Kidney epithelial cell (primary cell): ENCODE data around the gene POU4F3. TPM values are rescaled to one million over a fixed set of nuclear protein-coding genes. Genes with fewer than 3 reads are reported as not detected.

Experiments
- DNase-seq: peaks from one replicate; pipeline ENCODE4 v3.0.0-alpha.2; 2010; ENCODE audit warnings: low read depth
- H3K27me3 ChIP-seq: 2 replicates; pipeline ENCODE4 v1.6.0; 2011; ENCODE audit warnings: low read length; ENCODE audit not compliant: control insufficient read depth, insufficient read depth
- H3K36me3 ChIP-seq: 2 replicates; pipeline ENCODE4 v1.5.1; 2011; ENCODE audit warnings: low read length; ENCODE audit not compliant: control insufficient read depth, insufficient read depth
- H3K4me3 ChIP-seq: 2 replicates; pipeline ENCODE4 v1.5.1; 2011; ENCODE audit warnings: low read depth, mild to moderate bottlenecking, control low read depth, low read length
- total RNA-seq: library from RNA; depleted of rRNA; stranded (reverse); fragments of >200 nt; gene quantifications from 2 replicates; pipeline ENCODE4 v1.2.3, GENCODE V29; 2015
- TF ChIP-seq, protein P1 (sequence below): IDR thresholded peaks from 2 replicates; pipeline ENCODE4 v1.5.1; 2011; ENCODE audit warnings: mild to moderate bottlenecking, moderate library complexity, low read length, control low read depth, inconsistent platforms; ENCODE audit not compliant: insufficient read depth, poor library complexity, severe bottlenecking

Gene POU4F3
- total RNA-seq, 1 donor from 2014 or later, result not detected

DNA sequence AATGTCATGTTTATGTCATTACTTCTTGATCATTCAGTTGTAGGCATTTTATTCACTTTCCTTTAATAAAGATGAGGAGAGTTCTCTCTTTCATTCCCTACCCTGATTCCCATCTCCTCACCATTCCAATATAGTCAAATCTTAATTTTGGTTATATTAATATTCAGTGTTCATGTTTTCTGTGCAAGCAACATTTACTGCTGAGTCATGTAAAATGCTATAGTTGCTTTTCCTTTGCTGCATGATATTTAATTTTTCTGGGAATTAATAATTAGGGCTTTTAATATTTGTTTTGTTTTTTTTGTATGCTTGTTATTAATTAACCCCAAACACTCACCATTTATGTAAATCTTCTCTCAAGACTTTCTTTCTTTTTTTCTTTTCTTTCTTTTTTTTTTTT is 18.5 kb downstream of the POU4F3 start:
- Histone ChIP-seq H3K36me3 (no peaks in the 10 kb centered on the region), H3K27me3 (peaks cover 4% of the 10 kb centered on the region), H3K4me3 (no peak overlapping the region)
- DNase-seq, result no peak
- TF ChIP-seq, protein P1, sequence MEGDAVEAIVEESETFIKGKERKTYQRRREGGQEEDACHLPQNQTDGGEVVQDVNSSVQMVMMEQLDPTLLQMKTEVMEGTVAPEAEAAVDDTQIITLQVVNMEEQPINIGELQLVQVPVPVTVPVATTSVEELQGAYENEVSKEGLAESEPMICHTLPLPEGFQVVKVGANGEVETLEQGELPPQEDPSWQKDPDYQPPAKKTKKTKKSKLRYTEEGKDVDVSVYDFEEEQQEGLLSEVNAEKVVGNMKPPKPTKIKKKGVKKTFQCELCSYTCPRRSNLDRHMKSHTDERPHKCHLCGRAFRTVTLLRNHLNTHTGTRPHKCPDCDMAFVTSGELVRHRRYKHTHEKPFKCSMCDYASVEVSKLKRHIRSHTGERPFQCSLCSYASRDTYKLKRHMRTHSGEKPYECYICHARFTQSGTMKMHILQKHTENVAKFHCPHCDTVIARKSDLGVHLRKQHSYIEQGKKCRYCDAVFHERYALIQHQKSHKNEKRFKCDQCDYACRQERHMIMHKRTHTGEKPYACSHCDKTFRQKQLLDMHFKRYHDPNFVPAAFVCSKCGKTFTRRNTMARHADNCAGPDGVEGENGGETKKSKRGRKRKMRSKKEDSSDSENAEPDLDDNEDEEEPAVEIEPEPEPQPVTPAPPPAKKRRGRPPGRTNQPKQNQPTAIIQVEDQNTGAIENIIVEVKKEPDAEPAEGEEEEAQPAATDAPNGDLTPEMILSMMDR, result no peak

DNA sequence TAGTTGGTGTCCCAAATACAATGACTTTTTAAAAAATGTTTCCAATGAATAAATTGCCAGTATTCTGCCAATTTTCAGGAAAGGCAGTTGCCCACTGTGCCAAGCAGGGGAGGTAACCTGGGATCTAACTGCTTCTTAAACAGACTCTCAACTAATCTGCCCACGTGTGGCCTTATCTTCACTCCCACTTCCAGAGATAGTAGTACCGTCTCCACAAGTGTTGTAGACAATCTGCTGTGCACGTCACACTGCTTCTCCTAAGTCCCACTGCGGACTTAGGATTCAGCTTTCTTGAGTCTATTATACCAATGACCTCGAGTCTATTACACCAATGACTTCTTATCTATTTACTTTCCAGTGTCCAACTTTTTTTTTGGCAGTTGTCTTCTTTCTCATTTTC is 21.2 kb downstream of the POU4F3 start:
- H3K36me3 ChIP-seq, result no peaks in the 10 kb centered on the region
- TF ChIP-seq, protein P1, result no peak
- DNase-seq, result no peak
- H3K4me3 ChIP-seq, result no peak overlapping the region
- peaks cover 4% of the 10 kb centered on the region for H3K27me3 ChIP-seq

DNA sequence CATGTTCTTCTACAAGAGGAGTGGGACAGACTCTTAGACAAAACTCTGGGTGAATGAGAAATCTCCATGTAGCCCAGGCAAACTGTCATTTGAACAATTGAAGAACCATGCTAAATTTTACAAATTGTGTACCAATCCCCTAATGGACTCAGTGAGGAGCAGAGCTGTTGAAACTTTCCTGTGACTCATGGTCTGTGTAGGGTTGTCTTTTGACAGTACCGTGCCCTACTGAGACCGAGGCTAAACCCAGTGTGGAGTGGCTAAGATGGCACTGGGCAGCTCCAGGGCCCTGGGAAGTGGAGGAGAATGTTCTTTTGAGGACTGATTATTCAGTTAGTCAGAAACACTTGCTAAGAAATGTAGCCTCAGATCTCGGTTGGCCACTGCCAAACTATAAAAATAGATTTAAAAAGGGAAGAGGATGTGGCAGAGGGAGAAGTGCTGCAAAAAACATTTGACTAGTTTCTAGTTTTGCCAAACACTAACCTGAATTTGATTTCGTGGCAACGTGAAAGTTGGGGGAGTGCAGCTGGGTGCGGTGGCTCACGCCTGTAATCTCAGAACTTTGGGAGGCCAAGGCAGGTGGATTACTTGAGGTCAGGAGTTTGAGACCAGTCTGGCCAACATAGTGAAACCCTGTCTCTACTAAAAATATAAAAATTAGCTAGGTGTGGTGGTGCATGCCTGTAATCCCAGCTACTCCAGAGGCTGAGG is 24.7 kb downstream of the POU4F3 start:
- no peaks in the 10 kb centered on the region for H3K36me3 ChIP-seq
- TF ChIP-seq, protein P1, result no peak
- H3K4me3 ChIP-seq, result no peak overlapping the region
- no peak for DNase-seq
- H3K27me3 ChIP-seq, result peaks cover 2% of the 10 kb centered on the region

DNA sequence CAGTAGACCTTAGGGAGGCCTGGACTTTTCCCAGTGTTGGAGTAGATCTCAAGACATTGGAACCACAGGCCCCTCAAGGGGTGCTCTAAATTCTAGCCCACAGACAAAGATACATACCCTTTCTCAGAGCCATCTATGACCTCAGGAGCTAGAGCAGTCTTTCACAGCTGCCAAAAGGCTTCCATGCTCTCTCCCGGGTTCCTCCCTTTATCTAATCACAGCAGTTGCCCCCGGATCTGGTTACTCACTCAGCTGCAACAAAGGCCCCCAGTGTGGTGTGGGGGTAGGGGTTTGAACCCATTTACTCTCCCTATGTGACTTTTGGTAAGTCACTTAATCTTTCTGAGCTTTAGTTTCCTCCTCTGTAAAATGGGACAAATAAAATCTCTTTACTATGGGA is 27.0 kb downstream of the POU4F3 start:
- TF ChIP-seq, protein P1, result no peak
- no peak for DNase-seq
- H3K4me3 ChIP-seq, result no peak overlapping the region
- H3K27me3 ChIP-seq, result no peaks in the 10 kb centered on the region
- no peaks in the 10 kb centered on the region for H3K36me3 ChIP-seq

DNA sequence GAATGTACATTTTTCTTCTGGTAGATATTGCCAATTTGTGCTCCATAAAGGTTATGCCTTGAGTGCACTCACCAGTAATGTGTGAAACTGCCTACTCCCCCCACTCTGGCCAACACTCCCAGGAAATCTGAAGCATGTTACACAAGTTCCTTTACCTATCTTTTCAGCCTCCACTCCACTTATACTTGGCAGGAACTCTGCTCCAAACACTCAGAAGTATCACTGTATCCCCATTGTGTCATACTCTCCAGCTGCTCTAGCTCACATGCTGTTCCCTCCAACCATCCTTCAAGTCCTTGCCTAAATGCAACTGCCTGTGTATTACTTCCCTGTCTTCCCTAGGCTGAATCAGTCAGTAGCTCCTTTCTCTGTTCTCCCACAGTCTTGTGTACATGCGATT is 28.3 kb downstream of the POU4F3 start:
- DNase-seq, result no peak
- Histone ChIP-seq H3K36me3 (no peaks in the 10 kb centered on the region), H3K4me3 (no peak overlapping the region), H3K27me3 (no peaks in the 10 kb centered on the region)
- TF ChIP-seq, protein P1, result no peak

DNA sequence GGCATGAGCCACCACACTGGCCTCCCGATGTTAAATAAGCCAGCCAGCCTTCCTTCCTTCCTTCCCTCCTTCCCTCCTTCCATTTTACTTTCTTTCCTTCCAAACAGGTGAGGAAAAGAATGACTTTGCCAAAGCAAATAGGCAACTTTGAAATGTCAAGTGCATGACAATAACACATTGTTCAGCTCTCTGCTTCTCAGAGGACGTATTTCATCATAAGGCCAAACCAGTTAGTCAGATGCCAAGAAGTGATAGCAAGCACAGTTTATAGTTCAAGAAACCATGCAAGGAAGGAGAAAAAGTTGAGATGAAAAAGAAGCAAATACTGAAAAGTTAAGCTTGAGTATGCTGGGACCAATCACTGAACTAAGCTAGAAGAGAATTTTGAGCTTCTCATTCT is 29.5 kb downstream of the POU4F3 start:
- TF ChIP-seq, protein P1, result no peak

More for the DNA sequence above, 29.5 kb downstream of the POU4F3 start:
- Histone ChIP-seq H3K36me3 (no peaks in the 10 kb centered on the region), H3K4me3 (no peak overlapping the region), H3K27me3 (no peaks in the 10 kb centered on the region)
- no peak for DNase-seq
